HepG2 (cell line): Measurements from ENCODE around the gene SYNGAP1. TPM values are rescaled to one million over a fixed set of nuclear protein-coding genes. Genes with fewer than 3 reads are reported as not detected.

ENCODE experiments used
- BRF2 ChIP-seq: sonication (generic); formaldehyde crosslinking; IDR thresholded peaks from 2 replicates; pipeline ENCODE4 v1.8.1; 2022; ENCODE audit warnings: mild to moderate bottlenecking, missing genetic modification reagents
- DNMT1 ChIP-seq: sonication (generic); formaldehyde crosslinking; IDR thresholded peaks from 2 replicates; pipeline ENCODE4 v1.5.1; 2020; ENCODE audit warnings: mild to moderate bottlenecking, missing genetic modification reagents
- ELF3 ChIP-seq: IDR thresholded peaks from 2 replicates; pipeline ENCODE4 v1.6.1; 2016; ENCODE audit warnings: missing genetic modification reagents, missing compliant biosample characterization
- FLYWCH1 ChIP-seq: sonication (generic); formaldehyde crosslinking; IDR thresholded peaks from 2 replicates; pipeline ENCODE4 v1.8.1; 2023; ENCODE audit warnings: mild to moderate bottlenecking, missing genetic modification reagents
- MTF2 ChIP-seq: sonication (generic); formaldehyde crosslinking; IDR thresholded peaks from 2 replicates; pipeline ENCODE4 v1.5.0; 2020; ENCODE audit warnings: missing genetic modification reagents, borderline replicate concordance
- NFE2L1 ChIP-seq: sonication (generic); formaldehyde crosslinking; IDR thresholded peaks from 2 replicates; pipeline ENCODE4 v1.4.0; 2020; ENCODE audit warnings: missing genetic modification reagents, mild to moderate bottlenecking, borderline replicate concordance
- PHB2 ChIP-seq: fragments of 450-650 bp; IDR thresholded peaks from 2 replicates; pipeline ENCODE4 v1.6.1; 2018; ENCODE audit not compliant: partially characterized antibody
- RFX3 ChIP-seq: IDR thresholded peaks from 2 replicates; pipeline ENCODE4 v1.6.1; 2016; ENCODE audit warnings: missing biosample characterization, missing genetic modification reagents
- SALL2 ChIP-seq: sonication (generic); formaldehyde crosslinking; IDR thresholded peaks from 2 replicates; pipeline ENCODE4 v1.8.1; 2023; ENCODE audit warnings: mild to moderate bottlenecking, missing genetic modification reagents, inconsistent platforms
- SMAD3 ChIP-seq: sonication (generic); formaldehyde crosslinking; IDR thresholded peaks from 2 replicates; pipeline ENCODE4 v1.4.0; 2020; ENCODE audit warnings: missing genetic modification reagents
- SPEN ChIP-seq: sonication (generic); formaldehyde crosslinking; IDR thresholded peaks from 2 replicates; pipeline ENCODE4 v1.5.1; 2020; ENCODE audit warnings: low read depth, mild to moderate bottlenecking, missing genetic modification reagents
- ZBTB1 ChIP-seq: sonication (generic); formaldehyde crosslinking; IDR thresholded peaks from 2 replicates; pipeline ENCODE4 v1.4.0; 2020; ENCODE audit warnings: missing genetic modification reagents, borderline replicate concordance
- ZBTB39 ChIP-seq: sonication (generic); formaldehyde crosslinking; IDR thresholded peaks from 2 replicates; pipeline ENCODE4 v1.5.0; 2020; ENCODE audit warnings: missing genetic modification reagents
- ZC3H13 ChIP-seq: sonication (generic); formaldehyde crosslinking; IDR thresholded peaks from 2 replicates; pipeline ENCODE4 v1.8.1; 2023; ENCODE audit warnings: mild to moderate bottlenecking, missing genetic modification reagents, moderate library complexity
- ZNF205 ChIP-seq: IDR thresholded peaks from 2 replicates; pipeline ENCODE4 v1.6.1; 2018; ENCODE audit warnings: missing biosample characterization, missing genetic modification reagents
- ZNF317 ChIP-seq: sonication (generic); formaldehyde crosslinking; IDR thresholded peaks from 2 replicates; pipeline ENCODE4 v1.5.0; 2020; ENCODE audit warnings: mild to moderate bottlenecking, missing genetic modification reagents
- ZNF432 ChIP-seq: sonication (generic); formaldehyde crosslinking; IDR thresholded peaks from 2 replicates; pipeline ENCODE4 v1.5.0; 2020; ENCODE audit warnings: missing genetic modification reagents, mild to moderate bottlenecking, borderline replicate concordance
- ZNF768 ChIP-seq: sonication (generic); formaldehyde crosslinking; IDR thresholded peaks from 2 replicates; pipeline ENCODE4 v1.4.0; 2020; ENCODE audit warnings: missing genetic modification reagents
- ZNF878 ChIP-seq: sonication (generic); formaldehyde crosslinking; IDR thresholded peaks from 2 replicates; pipeline ENCODE4 v1.8.1; 2023; ENCODE audit warnings: mild to moderate bottlenecking, missing genetic modification reagents, moderate library complexity
- polyA plus RNA-seq, 8 experiments: library from polyadenylated mRNA; depleted of rRNA in 3 of 8; stranded (reverse) in 7 of 8; unstranded in 1 of 8; fragments of >200 nt; fragmentation: Illumina TruSeq in 4 of 8; extraction: Trizol in 4 of 8; gene quantifications; 2 replicates each; pipeline versions ENCODE4 v1.2.1 to v1.2.3, GENCODE V29; 2011 to 2016; ENCODE audit warnings: low read depth in 4 of 8, missing spikeins in 1 of 8, mixed read lengths in 1 of 8; ENCODE audit not compliant: insufficient read depth in 1 of 8
- total RNA-seq, 5 experiments: library from RNA; depleted of rRNA; stranded (reverse); fragments of >200 nt; fragmentation: Illumina TruSeq; extraction: Trizol; gene quantifications; 2 replicates each; pipeline ENCODE4 v1.2.3, GENCODE V29; 2016; ENCODE audit warnings: low read depth in 1 of 5
- TF ChIP-seq, protein P1 (sequence below): sonication (generic); formaldehyde crosslinking; IDR thresholded peaks from 2 replicates; pipeline ENCODE4 v1.5.0; 2020; ENCODE audit warnings: mild to moderate bottlenecking, missing genetic modification reagents
- TF ChIP-seq, protein P2 (sequence below): sonication (generic); formaldehyde crosslinking; IDR thresholded peaks from 2 replicates; pipeline ENCODE4 v1.8.1; 2022; ENCODE audit warnings: low read depth, mild to moderate bottlenecking, missing genetic modification reagents

SYNGAP1 gene
- total and polyA plus RNA-seq, 2 of the 13 experiments (the other 11 are each of a cell fraction or from before 2014, with no cell fraction given): 0.75 to 1.1 TPM

GRCh38 chr6:33391278-33391921 is 28.5 kb upstream of the SYNGAP1 start, which contains the start of gene KIFC1 (continued):
- peak; percentile 97; the same call in 1 of the 2 replicates for TF ChIP-seq MTF2 (CRISPR knock-in tag)
- peak; percentile 90 for TF ChIP-seq SMAD3
- peak; percentile 98 for TF ChIP-seq ZC3H13 (CRISPR knock-in tag)
- 0 out of 2 replicates have a peak, but pooled peaks have one; percentile 34 for TF ChIP-seq ZNF317 (CRISPR knock-in tag)
- no peak for TF ChIP-seq ZNF432
- peak; percentile 88; the same call in 1 of the 2 replicates for TF ChIP-seq ZBTB39 (CRISPR knock-in tag)
- TF ChIP-seq, protein P1, sequence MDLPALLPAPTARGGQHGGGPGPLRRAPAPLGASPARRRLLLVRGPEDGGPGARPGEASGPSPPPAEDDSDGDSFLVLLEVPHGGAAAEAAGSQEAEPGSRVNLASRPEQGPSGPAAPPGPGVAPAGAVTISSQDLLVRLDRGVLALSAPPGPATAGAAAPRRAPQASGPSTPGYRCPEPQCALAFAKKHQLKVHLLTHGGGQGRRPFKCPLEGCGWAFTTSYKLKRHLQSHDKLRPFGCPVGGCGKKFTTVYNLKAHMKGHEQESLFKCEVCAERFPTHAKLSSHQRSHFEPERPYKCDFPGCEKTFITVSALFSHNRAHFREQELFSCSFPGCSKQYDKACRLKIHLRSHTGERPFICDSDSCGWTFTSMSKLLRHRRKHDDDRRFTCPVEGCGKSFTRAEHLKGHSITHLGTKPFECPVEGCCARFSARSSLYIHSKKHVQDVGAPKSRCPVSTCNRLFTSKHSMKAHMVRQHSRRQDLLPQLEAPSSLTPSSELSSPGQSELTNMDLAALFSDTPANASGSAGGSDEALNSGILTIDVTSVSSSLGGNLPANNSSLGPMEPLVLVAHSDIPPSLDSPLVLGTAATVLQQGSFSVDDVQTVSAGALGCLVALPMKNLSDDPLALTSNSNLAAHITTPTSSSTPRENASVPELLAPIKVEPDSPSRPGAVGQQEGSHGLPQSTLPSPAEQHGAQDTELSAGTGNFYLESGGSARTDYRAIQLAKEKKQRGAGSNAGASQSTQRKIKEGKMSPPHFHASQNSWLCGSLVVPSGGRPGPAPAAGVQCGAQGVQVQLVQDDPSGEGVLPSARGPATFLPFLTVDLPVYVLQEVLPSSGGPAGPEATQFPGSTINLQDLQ (CRISPR knock-in tag): no peak
- TF ChIP-seq ZNF205: peak; percentile 84
- TF ChIP-seq PHB2: no peak
- TF ChIP-seq FLYWCH1 (CRISPR knock-in tag): peak; percentile 82; the same call in 1 of the 2 replicates
- peak; percentile 45; the same call in 1 of the 2 replicates for TF ChIP-seq ZNF878 (CRISPR knock-in tag)
- TF ChIP-seq ZNF768 (CRISPR knock-in tag): peak; percentile 80; the same call in 1 of the 2 replicates
- TF ChIP-seq BRF2 (CRISPR knock-in tag): peak; percentile 86
- TF ChIP-seq SALL2 (CRISPR knock-in tag): peak; percentile 89
- TF ChIP-seq, protein P2, sequence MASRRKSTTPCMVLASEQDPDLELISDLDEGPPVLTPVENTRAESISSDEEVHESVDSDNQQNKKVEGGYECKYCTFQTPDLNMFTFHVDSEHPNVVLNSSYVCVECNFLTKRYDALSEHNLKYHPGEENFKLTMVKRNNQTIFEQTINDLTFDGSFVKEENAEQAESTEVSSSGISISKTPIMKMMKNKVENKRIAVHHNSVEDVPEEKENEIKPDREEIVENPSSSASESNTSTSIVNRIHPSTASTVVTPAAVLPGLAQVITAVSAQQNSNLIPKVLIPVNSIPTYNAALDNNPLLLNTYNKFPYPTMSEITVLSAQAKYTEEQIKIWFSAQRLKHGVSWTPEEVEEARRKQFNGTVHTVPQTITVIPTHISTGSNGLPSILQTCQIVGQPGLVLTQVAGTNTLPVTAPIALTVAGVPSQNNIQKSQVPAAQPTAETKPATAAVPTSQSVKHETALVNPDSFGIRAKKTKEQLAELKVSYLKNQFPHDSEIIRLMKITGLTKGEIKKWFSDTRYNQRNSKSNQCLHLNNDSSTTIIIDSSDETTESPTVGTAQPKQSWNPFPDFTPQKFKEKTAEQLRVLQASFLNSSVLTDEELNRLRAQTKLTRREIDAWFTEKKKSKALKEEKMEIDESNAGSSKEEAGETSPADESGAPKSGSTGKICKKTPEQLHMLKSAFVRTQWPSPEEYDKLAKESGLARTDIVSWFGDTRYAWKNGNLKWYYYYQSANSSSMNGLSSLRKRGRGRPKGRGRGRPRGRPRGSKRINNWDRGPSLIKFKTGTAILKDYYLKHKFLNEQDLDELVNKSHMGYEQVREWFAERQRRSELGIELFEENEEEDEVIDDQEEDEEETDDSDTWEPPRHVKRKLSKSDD: peak; percentile 99
- TF ChIP-seq ZBTB1 (CRISPR knock-in tag): no peak
- TF ChIP-seq NFE2L1 (CRISPR knock-in tag): no peak
- peak; percentile 68 for TF ChIP-seq DNMT1 (CRISPR knock-in tag)
- peak; percentile 82 for TF ChIP-seq ELF3 (CRISPR knock-in tag)
- TF ChIP-seq RFX3 (CRISPR knock-in tag): 0 out of 2 replicates have a peak, but pooled peaks have one; percentile 38
- peak; percentile 91 for TF ChIP-seq SPEN (CRISPR knock-in tag)
